ENCODE data around the gene EMCN. TPM values are rescaled to one million over a fixed set of nuclear protein-coding genes. Genes with fewer than 3 reads are reported as not detected.

EMCN gene
- total RNA-seq, 1 experiment from 2014 or later, result not detected

GRCh38 chr4:100362366-100362765, 155.5 kb downstream of the EMCN start:
- no peak for DNase-seq (ENCODE audit: low read depth, low spot score)
- ATAC-seq, result no peak
- RAD21 ChIA-PET (ENCODE audit: low non-redundant PET in 1 of 2, low total read pairs in 2 of 2, uncharacterized antibody in 2 of 2, unreplicated experiment in 2 of 2), result no interaction called here

More at GRCh38 chr4:100362366-100362765, 155.5 kb downstream of the EMCN start:
- no peaks in the 10 kb centered on the region for H3K36me3 ChIP-seq (ENCODE audit: control insufficient read depth in 1 of 2, insufficient read depth in 2 of 2, low read length in 2 of 2)
- H3K27me3 ChIP-seq (ENCODE audit: insufficient read depth, low read length), result no peaks in the 10 kb centered on the region
- no peak overlapping the region for H3K4me2 ChIP-seq (ENCODE audit: low read length)
- no peaks in the 10 kb centered on the region for H4K20me1 ChIP-seq (ENCODE audit: insufficient read depth)
- intact Hi-C loops (cut with micrococcal nuclease), result no loop called here
- H3K4me3 ChIP-seq (replicated peaks in 1 of 2; ENCODE audit: low read depth in 1 of 2, low read length in 2 of 2), result no peak overlapping the region
- H3K9ac ChIP-seq (ENCODE audit: low read length), result no peak overlapping the region
- ChIA-PET CTCF (interaction anchor here (1.0 to 1.7 kb wide), 3 partner anchors 10 to 269 kb away, joined by 3 to 5 read pairs (median 4); no protein-coding TSS in a partner anchor), POLR2A (no interaction called here)
- TF ChIP-seq FOSL1 (IDR thresholded peaks at IDR 0.05; ENCODE audit: low read depth) (no peak), REST (IDR thresholded peaks at IDR 0.05; ENCODE audit: low read depth) (no peak), YY1 (IDR thresholded peaks at IDR 0.05; ENCODE audit: extremely low read depth, insufficient replicate concordance, low read depth, low read length) (no peak), SP1 (IDR thresholded peaks at IDR 0.05; ENCODE audit: low read depth) (no peak), ZBTB33 (IDR thresholded peaks at IDR 0.05; ENCODE audit: extremely low read depth, insufficient replicate concordance, low read length) (no peak), MAX (IDR thresholded peaks at IDR 0.05) (no peak), ZNF274 (IDR thresholded peaks at IDR 0.05; ENCODE audit: low read depth, low read length) (no peak), CEBPB (IDR thresholded peaks at IDR 0.05; ENCODE audit: low read depth) (no peak), EZH2phosphoT487 (IDR thresholded peaks at IDR 0.05; ENCODE audit: borderline replicate concordance) (no peak), SIN3A (IDR thresholded peaks at IDR 0.05; ENCODE audit: low read depth) (no peak), JUND (IDR thresholded peaks at IDR 0.05) (no peak), EZH2 (IDR thresholded peaks at IDR 0.05) (no peak)
- no peaks in the 10 kb centered on the region for H3K79me2 ChIP-seq (ENCODE audit: insufficient read depth, low read length)
- no peaks in the 10 kb centered on the region for H3K4me1 ChIP-seq (ENCODE audit: control insufficient read depth in 1 of 2, insufficient read depth in 2 of 2, low read length in 2 of 2)
- H3K27ac ChIP-seq (ENCODE audit: low read depth, low read length), result no peak overlapping the region
- no peaks in the 10 kb centered on the region for H3K9me2 ChIP-seq (ENCODE audit: insufficient read depth)
- no peak overlapping the region for H2AFZ ChIP-seq (ENCODE audit: low read depth, low read length, poor library complexity, severe bottlenecking)
- BruUV-seq (replicated peaks), result no TSS peak
- no peaks in the 10 kb centered on the region for H3K9me3 ChIP-seq (ENCODE audit: control insufficient read depth in 1 of 2, insufficient read depth in 1 of 2, low read depth in 1 of 2, low read length in 2 of 2)

Measured in HCT116 (cell line).